Progenitor cell of endocrine pancreas (in vitro differentiated cells): ENCODE results near the gene CNTN5. TPM values are rescaled to one million over a fixed set of nuclear protein-coding genes. Genes with fewer than 3 reads are reported as not detected.

Experiments used
- DNase-seq: peaks from one replicate; pipeline ENCODE4 v3.0.0; 2021; ENCODE audit warnings: low spot score; ENCODE audit not compliant: unreplicated experiment
- H3K27ac Mint-ChIP-seq: 2 replicates; pipeline ENCODE4 v1.8.0; 2021; ENCODE audit warnings: mild to moderate bottlenecking, moderate library complexity, mixed read lengths
- H3K27me3 Mint-ChIP-seq: 2 replicates; pipeline ENCODE4 v1.8.0; 2021; ENCODE audit warnings: mixed read lengths
- H3K36me3 Mint-ChIP-seq: 2 replicates; pipeline ENCODE4 v1.8.0; 2022; ENCODE audit warnings: mixed read lengths; ENCODE audit not compliant: insufficient read depth
- H3K4me1 Mint-ChIP-seq: 2 replicates; pipeline ENCODE4 v1.8.0; 2021; ENCODE audit warnings: low read depth, mixed read lengths
- H3K4me3 Mint-ChIP-seq: 2 replicates; pipeline ENCODE4 v1.8.0; 2021; ENCODE audit warnings: low read depth, mild to moderate bottlenecking, moderate library complexity, mixed read lengths
- H3K9me3 Mint-ChIP-seq: 2 replicates; pipeline ENCODE4 v1.8.0; 2021; ENCODE audit warnings: low read depth, mixed read lengths
- total RNA-seq: library from RNA; stranded (reverse); gene quantifications from 2 replicates; pipeline ENCODE4 v1.2.1, GENCODE V29; 2021
- TF ChIP-seq, protein P1 (sequence below): fragments of 200-600 bp; sonication (generic); IDR thresholded peaks from one replicate; pipeline ENCODE4 v1.5.0; 2021; ENCODE audit warnings: antibody characterized with exemption, mild to moderate bottlenecking; ENCODE audit not compliant: unreplicated experiment

CNTN5 gene
- total RNA-seq, 1 donor from 2014 or later, result 0.50 TPM

DNA sequence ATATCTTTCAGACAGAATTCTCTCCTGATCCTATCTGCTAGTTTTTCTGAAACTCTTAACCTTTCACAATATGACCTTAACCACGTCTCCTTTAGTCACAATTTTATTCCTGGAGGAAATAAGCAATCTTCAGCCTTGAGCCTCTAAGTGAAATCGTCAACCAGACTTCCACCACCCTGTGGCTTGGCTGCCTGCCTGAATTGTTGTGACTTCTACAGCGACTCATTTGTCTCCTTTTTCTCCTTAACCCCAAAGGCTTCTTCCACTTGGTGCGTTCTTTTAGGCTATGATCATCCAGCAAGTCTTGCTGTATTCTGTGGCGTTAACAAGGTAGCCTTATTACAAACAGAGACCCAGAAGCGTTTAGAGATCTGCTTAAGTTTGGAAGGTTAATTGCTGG is 1131.2 kb downstream of the CNTN5 start:
- no peak for DNase-seq
- H3K4me1 Mint-ChIP-seq, result no peaks in the 10 kb centered on the region
- H3K9me3 Mint-ChIP-seq, result peaks cover 12% of the 10 kb centered on the region
- H3K27me3 Mint-ChIP-seq, result no peaks in the 10 kb centered on the region
- no peak overlapping the region for H3K4me3 Mint-ChIP-seq
- TF ChIP-seq, protein P1, sequence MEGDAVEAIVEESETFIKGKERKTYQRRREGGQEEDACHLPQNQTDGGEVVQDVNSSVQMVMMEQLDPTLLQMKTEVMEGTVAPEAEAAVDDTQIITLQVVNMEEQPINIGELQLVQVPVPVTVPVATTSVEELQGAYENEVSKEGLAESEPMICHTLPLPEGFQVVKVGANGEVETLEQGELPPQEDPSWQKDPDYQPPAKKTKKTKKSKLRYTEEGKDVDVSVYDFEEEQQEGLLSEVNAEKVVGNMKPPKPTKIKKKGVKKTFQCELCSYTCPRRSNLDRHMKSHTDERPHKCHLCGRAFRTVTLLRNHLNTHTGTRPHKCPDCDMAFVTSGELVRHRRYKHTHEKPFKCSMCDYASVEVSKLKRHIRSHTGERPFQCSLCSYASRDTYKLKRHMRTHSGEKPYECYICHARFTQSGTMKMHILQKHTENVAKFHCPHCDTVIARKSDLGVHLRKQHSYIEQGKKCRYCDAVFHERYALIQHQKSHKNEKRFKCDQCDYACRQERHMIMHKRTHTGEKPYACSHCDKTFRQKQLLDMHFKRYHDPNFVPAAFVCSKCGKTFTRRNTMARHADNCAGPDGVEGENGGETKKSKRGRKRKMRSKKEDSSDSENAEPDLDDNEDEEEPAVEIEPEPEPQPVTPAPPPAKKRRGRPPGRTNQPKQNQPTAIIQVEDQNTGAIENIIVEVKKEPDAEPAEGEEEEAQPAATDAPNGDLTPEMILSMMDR, result no peak
- no peak overlapping the region for H3K27ac Mint-ChIP-seq
- no peaks in the 10 kb centered on the region for H3K36me3 Mint-ChIP-seq

DNA sequence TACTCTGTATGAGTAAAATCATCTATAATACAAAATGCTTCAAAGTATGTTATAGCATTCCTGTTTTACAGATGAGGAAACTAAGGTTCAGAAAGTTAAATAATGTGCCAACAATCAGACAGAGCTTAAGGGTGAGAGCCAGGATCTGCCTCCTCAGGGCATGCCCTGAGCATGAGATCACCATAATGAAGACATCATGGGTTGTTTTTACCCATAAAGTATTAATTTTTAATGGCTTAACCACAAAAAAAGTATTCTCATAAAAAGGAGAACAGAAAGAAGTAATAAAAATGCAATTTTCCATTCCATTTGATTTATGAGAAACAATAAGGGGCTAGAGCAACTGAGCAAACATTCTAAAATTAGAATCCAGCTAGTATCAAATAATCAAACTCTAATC is 1132.0 kb downstream of the CNTN5 start:
- no peak overlapping the region for H3K4me3 Mint-ChIP-seq
- H3K9me3 Mint-ChIP-seq, result peaks cover 12% of the 10 kb centered on the region
- no peak for DNase-seq
- H3K36me3 Mint-ChIP-seq, result no peaks in the 10 kb centered on the region
- TF ChIP-seq, protein P1, result no peak
- H3K27me3 Mint-ChIP-seq, result no peaks in the 10 kb centered on the region
- H3K27ac Mint-ChIP-seq, result no peak overlapping the region
- H3K4me1 Mint-ChIP-seq, result no peaks in the 10 kb centered on the region

DNA sequence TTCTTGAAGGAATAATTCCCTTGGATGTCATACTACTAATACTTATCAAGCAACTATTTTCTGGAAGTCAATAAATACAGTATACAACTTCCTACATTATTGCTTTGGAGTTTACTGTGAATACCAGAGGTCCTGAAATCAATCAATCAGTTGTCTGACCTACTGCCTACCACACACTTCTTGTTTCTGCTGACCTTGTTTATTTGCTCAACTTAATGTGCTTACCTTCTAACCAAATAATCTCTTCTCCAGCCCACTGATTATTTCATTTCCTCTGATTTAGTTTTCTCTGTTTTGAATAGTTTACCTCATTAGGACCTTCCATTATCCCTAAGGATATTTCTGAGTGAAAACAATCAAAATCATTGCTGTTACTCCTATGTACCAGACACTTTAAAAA is 1142.7 kb downstream of the CNTN5 start:
- Mint-ChIP-seq H3K27me3 (no peaks in the 10 kb centered on the region), H3K4me1 (peaks cover 2% of the 10 kb centered on the region)

DNA sequence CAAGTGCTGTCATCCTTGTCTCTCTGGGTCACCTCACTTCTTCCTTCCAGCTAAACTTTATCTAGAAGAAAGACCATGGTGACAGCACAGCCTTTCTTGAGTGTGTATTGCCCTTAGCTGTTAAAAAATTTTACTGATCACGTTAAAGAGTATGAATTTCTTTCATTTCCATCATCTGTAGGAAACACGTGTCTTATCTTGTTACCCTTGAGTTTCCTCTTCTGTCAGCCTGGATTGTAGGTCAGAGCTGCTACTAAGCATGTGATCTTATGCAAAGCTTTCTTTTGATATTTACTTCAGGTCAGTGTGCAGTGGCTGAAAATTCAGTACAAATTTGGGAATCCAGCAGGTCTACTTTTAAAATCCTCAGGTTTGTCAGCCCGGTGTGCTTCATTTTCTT is 1154.1 kb downstream of the CNTN5 start:
- Mint-ChIP-seq H3K9me3 (no peaks in the 10 kb centered on the region), H3K27me3 (no peaks in the 10 kb centered on the region), H3K4me1 (no peaks in the 10 kb centered on the region), H3K4me3 (no peak overlapping the region), H3K27ac (no peak overlapping the region), H3K36me3 (no peaks in the 10 kb centered on the region)
- TF ChIP-seq, protein P1, result no peak
- DNase-seq, result no peak

More for the DNA sequence above, 1142.7 kb downstream of the CNTN5 start:
- H3K27ac Mint-ChIP-seq, result no peak overlapping the region
- no peak for DNase-seq
- no peak overlapping the region for H3K4me3 Mint-ChIP-seq
- no peaks in the 10 kb centered on the region for H3K36me3 Mint-ChIP-seq
- no peaks in the 10 kb centered on the region for H3K9me3 Mint-ChIP-seq
- TF ChIP-seq, protein P1, result no peak

DNA sequence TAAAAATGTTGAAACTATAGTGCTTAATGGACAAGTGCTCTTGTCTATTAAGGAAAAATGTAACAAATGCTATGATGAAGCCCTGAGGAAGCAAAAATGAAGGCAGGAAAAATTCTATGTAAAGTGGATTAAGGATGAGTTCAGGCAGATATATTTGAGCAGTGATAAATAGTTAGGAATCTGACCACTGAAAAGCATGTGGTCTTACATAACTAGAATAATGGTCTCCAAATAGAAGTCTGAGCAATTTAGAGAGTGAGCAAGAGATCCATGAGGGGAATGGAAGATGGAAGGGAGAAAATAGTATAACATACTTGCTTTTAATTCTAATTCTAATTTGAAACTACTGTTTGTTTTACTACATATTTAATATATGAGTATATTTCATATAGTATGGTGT is 1155.7 kb downstream of the CNTN5 start:
- H3K9me3 Mint-ChIP-seq, result no peaks in the 10 kb centered on the region
- H3K4me1 Mint-ChIP-seq, result no peaks in the 10 kb centered on the region
- TF ChIP-seq, protein P1, result no peak
- H3K4me3 Mint-ChIP-seq, result no peak overlapping the region
- no peak for DNase-seq
- no peaks in the 10 kb centered on the region for H3K36me3 Mint-ChIP-seq
- H3K27me3 Mint-ChIP-seq, result no peaks in the 10 kb centered on the region
- no peak overlapping the region for H3K27ac Mint-ChIP-seq
